Psoas muscle (tissue), 8 donors: ENCODE data around the gene PRKN. TPM values are rescaled to one million over a fixed set of nuclear protein-coding genes. Genes with fewer than 3 reads are reported as not detected.

Source experiments
- ATAC-seq, 4 donors: fragments of 200-7000 bp; cut with Tn5 transposase; one replicate each; pipeline ENCODE4 v1.9.1; 2020; ENCODE audit warnings: moderate library complexity in 3 of 4, mild to moderate bottlenecking in 2 of 4
- DNase-seq, 2 donors: peaks; one replicate each; pipeline ENCODE4 v3.0.0-alpha.2; 2020
- H3K27ac ChIP-seq: fragments of 200-600 bp; one replicate; pipeline ENCODE4 v1.8.0; 2022
- H3K27me3 ChIP-seq, 3 donors: fragments of 200-600 bp in 1 of 3; one replicate each; pipeline versions ENCODE4 v1.6.1 to v1.8.0; 2013 to 2022; ENCODE audit warnings: low read length in 2 of 3, mild to moderate bottlenecking in 2 of 3, moderate library complexity in 1 of 3; ENCODE audit not compliant: insufficient read depth in 3 of 3
- H3K36me3 ChIP-seq, 2 donors: fragments of 200-600 bp in 1 of 2; one replicate each; pipeline versions ENCODE4 v1.6.1 to v1.8.0; 2013 to 2022; ENCODE audit warnings: low read depth in 1 of 2, mild to moderate bottlenecking in 1 of 2, moderate library complexity in 1 of 2; ENCODE audit not compliant: insufficient read depth in 1 of 2
- H3K4me1 ChIP-seq: fragments of 200-600 bp; one replicate; pipeline ENCODE4 v1.8.0; 2022
- H3K4me3 ChIP-seq: fragments of 200-600 bp; one replicate; pipeline ENCODE4 v1.8.0; 2022; ENCODE audit warnings: mild to moderate bottlenecking
- H3K9me3 ChIP-seq: fragments of 200-600 bp; one replicate; pipeline ENCODE4 v1.8.0; 2022
- WGBS, 3 donors: extraction: QIAGEN DNeasy Blood & Tissue Kit; methylation state at CpG; one replicate each; pipeline versions ENCODE4 v1.1.6 to v1.1.7; 2013; 5-methylcytosine and 5-hydroxymethylcytosine counted together
- intact Hi-C, 2 donors: fragments of 100-400 bp; cut with DNase I; formaldehyde crosslinking; loops; one replicate each; pipeline versions ENCODE4 v1.11.0 to v1.14.2; 2022
- polyA plus RNA-seq, 3 donors: library from polyadenylated mRNA; stranded (reverse); fragments of 200-250 nt; gene quantifications; one replicate each; pipeline ENCODE4 v1.2.3, GENCODE V29; 2013
- total RNA-seq, 4 donors: library from RNA; stranded (reverse); fragmentation: NEBNext Ultra II Directional in 2 of 4; extraction: Animal tissue kit (Norgen Biotek cat#: 25700) in 2 of 4; gene quantifications; one replicate each; pipeline versions ENCODE4 v1.2.1 to v1.2.4, GENCODE V29; 2021 to 2023
- TF ChIP-seq, protein P1 (sequence below): fragments of 200-600 bp; IDR thresholded peaks from one replicate; pipeline ENCODE4 v1.8.0; 2022; ENCODE audit warnings: antibody characterized with exemption
- donor health status: healthy with polysubstance abuse.
- donor health status: DM: no; HTN: no; CAD: no; lungs with moderate emphysema.
- donor health status: Bipolar disorder and iron deficiency.
- donor health status: healthy.
- donor health status: DM: yes; HTN: yes; CAD: no.
- donor health status: DM: no; HTN: no; CAD: no.
- donor health status: DM: no; HTN: no; CAD: no.
- donor health status: DM: yes; HTN: yes; CAD: no.

PRKN gene
- total and polyA plus RNA-seq, 7 donors: 1.5 to 19.5 (median 11.7) TPM

DNA sequence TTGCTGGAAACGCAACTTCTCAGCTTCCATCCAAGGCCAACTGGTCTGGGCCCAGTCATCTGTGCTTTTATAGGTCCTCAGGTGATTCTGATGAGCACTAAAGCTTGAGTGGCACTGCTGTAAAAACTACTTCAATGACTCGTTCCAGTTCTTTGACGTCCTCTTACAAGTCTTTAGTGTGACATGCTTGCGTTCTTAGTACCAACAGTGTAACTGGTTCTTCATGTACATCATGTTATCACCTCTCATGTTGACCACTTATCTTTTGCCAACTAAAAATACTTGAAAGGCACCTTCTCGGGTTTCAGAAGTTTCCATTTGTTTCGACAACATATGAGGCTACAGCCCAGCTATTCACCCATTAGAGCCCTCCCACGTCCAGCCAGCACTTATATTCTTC, 468.9 kb downstream of the PRKN start:
- ATAC-seq (no peak), DNase-seq (no peak)
- Histone ChIP-seq H3K27ac (no peak overlapping the region), H3K4me3 (no peak overlapping the region), H3K9me3 (no peaks in the 10 kb centered on the region), H3K36me3 (no peaks in the 10 kb centered on the region), H3K27me3 (no peaks in the 10 kb centered on the region), H3K4me1 (no peaks in the 10 kb centered on the region)
- intact Hi-C loops: no loop called here
- WGBS, 3 donors: 54 to 74% (median 61%) methylated on average over 7 of the region's 7 CpGs
- TF ChIP-seq, protein P1, sequence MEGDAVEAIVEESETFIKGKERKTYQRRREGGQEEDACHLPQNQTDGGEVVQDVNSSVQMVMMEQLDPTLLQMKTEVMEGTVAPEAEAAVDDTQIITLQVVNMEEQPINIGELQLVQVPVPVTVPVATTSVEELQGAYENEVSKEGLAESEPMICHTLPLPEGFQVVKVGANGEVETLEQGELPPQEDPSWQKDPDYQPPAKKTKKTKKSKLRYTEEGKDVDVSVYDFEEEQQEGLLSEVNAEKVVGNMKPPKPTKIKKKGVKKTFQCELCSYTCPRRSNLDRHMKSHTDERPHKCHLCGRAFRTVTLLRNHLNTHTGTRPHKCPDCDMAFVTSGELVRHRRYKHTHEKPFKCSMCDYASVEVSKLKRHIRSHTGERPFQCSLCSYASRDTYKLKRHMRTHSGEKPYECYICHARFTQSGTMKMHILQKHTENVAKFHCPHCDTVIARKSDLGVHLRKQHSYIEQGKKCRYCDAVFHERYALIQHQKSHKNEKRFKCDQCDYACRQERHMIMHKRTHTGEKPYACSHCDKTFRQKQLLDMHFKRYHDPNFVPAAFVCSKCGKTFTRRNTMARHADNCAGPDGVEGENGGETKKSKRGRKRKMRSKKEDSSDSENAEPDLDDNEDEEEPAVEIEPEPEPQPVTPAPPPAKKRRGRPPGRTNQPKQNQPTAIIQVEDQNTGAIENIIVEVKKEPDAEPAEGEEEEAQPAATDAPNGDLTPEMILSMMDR: no peak

- Histone ChIP-seq H3K27ac (no peak overlapping the region), H3K4me1 (no peaks in the 10 kb centered on the region), H3K36me3 (no peaks in the 10 kb centered on the region), H3K4me3 (no peak overlapping the region), H3K27me3 (no peaks in the 10 kb centered on the region), H3K9me3 (no peaks in the 10 kb centered on the region)
- TF ChIP-seq, protein P1: no peak
- intact Hi-C loops: no loop called here
- ATAC-seq (no peak), DNase-seq (no peak)
- 69 to 74% (median 72%) methylated on average over 3 of the region's 3 CpGs for WGBS, 3 donors
Measured at GRCh38 chr6:162256361-162256760, 471.2 kb downstream of the PRKN start.

- no peak overlapping the region for H3K27ac ChIP-seq
- intact Hi-C loops: no loop called here
- WGBS, 3 donors: 82 to 91% (median 87%) methylated on average over 3 of the region's 3 CpGs
- no peak overlapping the region for H3K4me3 ChIP-seq
- no peaks in the 10 kb centered on the region for H3K36me3 ChIP-seq
- H3K9me3 ChIP-seq: no peaks in the 10 kb centered on the region
- DNase-seq (no peak), ATAC-seq (no peak)
- TF ChIP-seq, protein P1: no peak
- no peaks in the 10 kb centered on the region for H3K27me3 ChIP-seq
- H3K4me1 ChIP-seq: no peaks in the 10 kb centered on the region
Measured at GRCh38 chr6:162251257-162251656, 476.3 kb downstream of the PRKN start.

- WGBS, 3 donors: 86 to 92% (median 90%) methylated on average over 11 of the region's 11 CpGs
- TF ChIP-seq, protein P1: no peak
- no peak overlapping the region for H3K4me3 ChIP-seq
- H3K9me3 ChIP-seq: no peaks in the 10 kb centered on the region
- DNase-seq (no peak), ATAC-seq (no peak)
- no peaks in the 10 kb centered on the region for H3K4me1 ChIP-seq
- H3K36me3 ChIP-seq: no peaks in the 10 kb centered on the region
- intact Hi-C loops: no loop called here
- H3K27ac ChIP-seq: no peak overlapping the region
- H3K27me3 ChIP-seq: no peaks in the 10 kb centered on the region
Measured at GRCh38 chr6:162249907-162250642, 477.5 kb downstream of the PRKN start.
